Measurements from ENCODE around the gene PAPOLB. TPM values are rescaled to one million over a fixed set of nuclear protein-coding genes. Genes with fewer than 3 reads are reported as not detected.

The PAPOLB gene
- total RNA-seq, 1 experiment from 2014 or later: not detected

DNA sequence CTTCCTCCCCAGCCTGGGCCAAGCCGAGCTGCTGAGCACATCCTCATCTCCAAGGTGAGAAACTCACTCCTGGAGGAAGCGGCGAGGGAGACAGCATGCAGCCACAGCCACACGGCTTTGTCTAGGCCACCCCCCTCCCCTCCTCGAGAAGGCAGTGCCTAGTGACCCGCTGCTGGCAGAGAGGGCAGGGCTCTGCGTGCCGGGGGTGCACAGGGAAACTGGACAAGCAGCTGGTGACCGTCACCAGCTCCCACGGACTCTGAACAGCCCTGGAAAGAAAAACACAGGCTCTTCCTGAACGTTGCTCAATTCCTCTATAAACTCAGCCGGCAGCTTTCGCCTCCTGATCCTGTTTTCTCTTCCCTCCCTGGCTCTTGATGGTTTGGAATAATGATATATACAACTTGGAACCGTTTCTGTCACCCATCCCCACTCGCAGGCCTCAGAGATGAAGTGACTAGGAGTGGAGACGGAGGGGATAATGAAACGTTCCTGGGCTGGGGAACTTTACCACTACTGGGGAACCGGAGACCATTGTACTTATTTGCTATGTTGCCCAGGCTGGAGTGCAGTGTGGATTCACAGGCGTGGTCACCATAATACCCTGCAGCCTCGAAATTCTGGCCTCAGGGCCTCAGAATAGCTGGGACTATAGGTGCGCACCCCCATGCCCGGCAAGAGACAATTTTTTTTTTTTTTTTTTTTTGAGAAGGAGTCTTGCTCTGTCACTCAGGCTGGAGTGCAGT is 19.3 kb downstream of the PAPOLB start:
- no peak for DNase-seq (ENCODE audit: low read depth)

DNA sequence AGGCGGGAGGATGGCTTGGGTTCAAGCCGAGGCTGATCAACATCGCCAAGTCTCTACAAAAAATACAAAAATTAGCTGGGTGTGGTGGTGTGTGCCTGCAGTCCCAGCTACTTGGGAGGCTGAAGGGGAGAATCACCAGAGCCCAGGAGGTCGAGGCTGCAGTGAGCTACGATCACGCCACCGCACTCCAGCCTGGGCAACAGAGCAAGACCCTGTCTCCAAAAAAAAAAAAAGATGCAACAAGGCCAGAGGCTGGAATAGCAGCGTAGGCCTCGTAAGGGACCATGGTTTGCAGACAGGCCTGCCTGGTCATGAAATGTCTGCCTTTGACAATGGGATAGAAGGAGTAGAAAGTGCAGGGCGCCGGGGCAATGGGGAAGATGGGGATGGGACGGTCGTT is 20.0 kb downstream of the PAPOLB start:
- DNase-seq (ENCODE audit: low read depth): no peak

DNA sequence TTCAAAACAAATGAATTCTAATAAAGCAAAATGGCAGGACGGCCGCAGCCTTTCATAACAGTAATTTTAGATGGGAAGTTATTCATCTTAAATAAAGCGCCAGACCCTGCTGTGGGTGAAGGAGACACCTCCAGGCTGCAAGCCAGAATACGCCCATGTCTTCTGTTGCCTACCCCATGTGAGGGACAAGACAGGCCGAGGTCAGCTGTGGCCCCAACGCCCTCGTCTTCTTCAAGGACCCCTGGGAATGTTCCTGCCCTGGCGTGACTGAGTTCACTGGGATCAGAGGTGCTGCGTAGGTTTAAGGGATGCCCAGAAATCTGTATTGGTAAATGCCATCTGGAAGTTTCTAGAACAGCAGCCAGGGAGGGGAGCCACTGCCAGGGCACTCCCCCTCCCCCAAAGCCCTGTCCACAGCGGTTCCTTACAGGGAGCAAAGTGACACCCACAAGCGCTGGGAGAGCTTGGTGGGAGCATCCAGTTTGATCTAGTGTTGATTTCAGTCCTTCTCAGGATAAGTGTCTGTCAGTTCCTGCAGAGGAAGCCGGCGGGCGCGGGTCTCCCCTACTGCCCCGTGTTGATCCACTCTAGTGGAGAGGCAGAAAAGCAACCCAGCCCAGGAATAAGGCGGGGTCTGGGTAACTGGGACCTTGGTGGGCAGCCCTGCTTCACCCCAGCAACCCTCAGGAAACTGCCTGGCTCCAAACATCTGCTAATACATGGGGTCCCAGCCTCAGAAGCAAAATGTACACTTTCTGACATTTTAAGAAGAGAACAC is 20.6 kb downstream of the PAPOLB start:
- no peak for DNase-seq (ENCODE audit: low read depth)

DNA sequence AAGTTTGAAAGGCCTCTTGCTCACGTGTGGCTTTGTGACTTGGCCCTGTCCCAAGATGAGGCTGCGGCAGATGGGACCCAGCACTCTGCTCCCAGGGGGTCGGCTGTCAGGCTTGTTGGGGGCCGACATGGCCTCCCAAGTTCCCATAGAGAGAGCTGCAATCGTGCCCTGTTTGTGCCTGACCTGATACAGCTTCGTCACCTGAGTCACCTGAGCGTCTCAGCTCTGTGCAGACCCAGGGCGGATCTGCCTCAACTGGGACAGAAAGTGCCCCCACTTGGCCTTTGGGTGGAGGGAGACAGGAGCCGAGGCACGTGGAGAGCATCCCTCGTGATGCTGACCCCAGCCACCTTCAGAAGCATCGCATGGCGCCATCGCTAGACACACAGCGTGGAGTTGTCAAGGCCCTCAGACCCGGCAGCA is 21.7 kb downstream of the PAPOLB start:
- DNase-seq (ENCODE audit: low read depth): no peak

DNA sequence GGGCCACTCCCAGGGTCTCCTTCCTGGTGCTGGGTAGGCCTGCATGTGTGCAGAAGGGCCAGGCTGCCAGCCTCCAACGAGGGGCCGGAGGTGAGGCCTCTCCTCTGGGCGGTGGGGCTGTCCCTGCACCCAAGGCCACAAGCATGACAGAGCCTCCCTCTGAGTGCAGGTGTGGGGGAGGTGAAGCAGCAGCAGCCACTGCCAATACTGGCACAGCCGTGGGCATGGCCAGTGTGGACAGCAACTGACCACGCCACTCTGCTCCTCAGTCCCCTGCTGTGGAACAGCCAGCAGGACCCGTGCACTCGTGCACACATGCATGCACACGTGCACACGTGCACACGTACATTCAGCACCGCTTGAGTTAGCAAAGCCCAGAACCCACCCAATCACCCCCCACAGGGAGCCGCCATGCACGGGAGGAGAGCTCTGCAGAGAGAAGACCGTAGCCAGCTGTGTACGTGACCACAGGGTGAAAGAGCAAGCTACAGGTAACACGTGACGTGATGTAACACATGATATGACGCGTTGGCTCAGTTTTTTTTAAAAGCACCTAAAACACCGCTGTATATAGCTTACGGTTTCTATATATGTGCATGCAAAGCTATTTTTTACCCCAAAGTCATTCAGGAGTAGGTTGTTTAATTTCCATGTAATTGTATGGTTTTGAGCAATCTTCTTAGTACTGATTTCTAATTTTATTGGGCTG is 23.1 kb downstream of the PAPOLB start:
- DNase-seq (ENCODE audit: low read depth): no peak

DNA sequence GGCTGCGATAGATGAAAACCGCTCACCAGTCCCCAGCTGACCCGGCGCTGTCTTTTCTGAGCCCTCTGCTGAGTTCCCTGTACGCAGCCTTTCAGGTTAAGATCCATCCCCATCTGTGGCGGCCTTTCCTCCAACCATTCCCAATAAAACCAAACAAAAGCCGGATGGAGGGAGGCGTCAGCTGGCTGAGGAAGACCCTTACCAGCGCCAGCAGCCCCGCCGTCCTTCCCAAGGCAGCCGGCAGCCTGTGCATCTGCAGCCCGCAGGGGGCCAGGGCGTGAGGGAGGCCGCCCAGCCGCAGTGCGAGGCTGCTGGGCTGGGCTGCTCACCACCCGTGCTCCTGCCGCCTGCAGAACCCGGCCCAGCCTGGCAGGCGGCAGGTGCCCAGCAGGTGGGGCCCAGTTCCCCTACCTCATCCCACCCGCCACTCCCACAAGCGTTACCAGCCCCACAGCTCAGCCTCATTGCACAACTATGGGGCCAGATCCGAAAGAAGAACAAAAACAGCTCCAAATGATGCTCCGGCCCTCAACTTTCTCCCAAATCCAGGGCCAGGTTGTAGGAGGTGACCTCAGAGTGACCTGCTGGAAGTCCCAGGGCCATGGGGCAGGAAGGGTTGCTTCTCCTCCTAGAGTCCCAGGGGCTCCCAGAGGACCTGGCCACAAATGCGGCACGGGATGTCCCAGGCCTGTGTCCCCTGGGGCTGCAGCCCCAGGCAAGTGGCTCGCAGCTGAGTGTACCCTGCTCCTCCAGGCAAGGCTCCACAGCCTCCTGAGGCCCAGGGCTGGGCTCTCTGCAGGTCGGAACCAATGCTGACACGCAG is 23.8 kb downstream of the PAPOLB start:
- DNase-seq (ENCODE audit: low read depth): no peak

DNA sequence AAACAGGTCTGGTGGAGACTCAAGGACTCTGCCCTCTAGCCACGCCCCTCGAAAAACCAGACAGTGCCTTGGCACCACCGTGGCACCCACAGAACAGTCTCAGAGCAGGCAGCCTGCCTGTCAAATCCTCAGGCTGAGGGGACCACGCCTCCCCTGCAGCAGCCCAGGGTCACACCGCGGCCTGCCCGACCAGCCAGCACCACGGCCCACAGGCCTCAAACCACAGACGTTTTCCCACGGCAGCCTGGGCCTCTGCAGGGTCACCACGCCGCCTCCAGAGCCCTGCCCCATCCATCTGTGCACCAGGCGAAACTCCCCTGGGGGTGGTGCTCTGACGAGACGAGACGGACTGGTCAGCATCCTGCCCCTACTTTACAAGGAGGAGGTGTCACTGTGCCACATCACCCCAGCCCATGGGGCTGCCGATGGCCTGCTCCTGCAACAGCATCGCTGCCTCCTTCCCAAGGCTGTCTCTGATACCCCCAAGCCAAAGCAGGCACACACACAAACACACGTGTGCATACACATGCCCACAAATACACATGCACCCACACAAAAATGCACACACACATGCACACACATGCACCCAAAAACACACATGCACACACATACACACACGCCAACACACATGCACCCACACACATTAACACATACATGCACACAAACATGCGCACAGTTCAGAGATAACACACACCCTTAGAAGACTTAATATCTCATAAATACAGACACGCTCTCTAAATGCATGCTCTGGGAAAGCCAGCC is 24.6 kb downstream of the PAPOLB start:
- no peak for DNase-seq (ENCODE audit: low read depth)

DNA sequence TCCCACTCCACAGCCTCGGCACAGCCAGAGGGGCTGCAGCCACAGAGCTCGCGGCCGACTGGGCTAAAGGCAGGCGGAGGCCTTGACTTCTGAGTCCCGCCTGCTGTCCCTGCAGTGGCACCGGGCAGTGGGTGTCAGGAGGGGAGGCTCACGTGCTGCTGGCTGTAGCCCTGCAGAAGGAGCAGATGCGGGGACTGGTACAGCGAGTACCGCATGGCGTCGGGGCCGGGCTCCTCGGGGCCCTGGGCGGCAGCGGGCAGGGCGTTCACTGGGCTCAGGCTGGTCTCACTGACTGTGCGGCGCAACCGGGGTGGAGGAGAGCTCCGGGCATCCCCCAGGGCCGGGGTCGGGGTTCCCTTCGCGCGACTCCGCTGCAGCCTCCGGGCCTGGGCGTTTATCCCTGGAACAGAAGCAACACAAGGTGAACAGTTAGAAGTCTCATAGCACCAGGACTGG is 25.6 kb downstream of the PAPOLB start:
- DNase-seq (ENCODE audit: low read depth): no peak

DNA sequence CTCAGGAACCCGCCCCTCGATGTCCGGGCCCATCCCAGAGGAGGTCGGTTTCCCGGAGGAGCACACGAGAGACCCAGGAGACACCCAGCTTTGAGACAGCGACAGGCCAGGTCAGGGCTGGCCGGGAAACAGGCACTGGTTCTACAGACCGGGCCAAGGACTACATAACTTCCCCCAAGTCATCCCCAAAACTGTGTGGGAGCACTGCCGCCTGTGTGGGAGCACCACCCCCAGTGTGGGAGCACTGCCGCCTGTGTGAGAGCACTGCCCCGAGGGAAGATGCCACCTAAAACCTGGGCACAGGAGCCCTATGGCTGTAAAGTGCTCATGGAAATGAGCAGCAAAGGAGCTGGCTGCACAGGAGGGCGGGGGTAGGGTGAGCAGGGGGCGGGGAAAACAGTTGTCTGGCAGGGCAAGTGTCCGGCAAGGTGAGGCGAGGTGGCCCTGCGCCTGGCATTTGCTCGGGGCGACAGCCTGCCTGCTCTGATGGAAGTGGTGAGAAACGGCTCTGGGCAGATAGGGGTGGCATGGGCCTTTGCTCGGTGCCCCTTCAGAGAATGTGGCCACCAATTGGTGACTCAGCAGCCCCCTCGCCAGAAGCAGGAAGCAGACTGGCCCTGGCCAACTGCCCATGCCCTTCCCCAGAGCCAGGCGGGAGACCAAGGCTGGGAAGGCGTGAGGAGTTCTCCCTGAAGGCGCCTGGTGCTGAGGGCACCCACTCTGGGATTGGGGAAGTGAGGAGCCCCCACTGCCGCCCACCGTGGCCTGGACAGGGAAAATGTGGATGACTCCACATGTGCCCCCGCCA is 26.2 kb downstream of the PAPOLB start:
- DNase-seq (ENCODE audit: low read depth): no peak

DNA sequence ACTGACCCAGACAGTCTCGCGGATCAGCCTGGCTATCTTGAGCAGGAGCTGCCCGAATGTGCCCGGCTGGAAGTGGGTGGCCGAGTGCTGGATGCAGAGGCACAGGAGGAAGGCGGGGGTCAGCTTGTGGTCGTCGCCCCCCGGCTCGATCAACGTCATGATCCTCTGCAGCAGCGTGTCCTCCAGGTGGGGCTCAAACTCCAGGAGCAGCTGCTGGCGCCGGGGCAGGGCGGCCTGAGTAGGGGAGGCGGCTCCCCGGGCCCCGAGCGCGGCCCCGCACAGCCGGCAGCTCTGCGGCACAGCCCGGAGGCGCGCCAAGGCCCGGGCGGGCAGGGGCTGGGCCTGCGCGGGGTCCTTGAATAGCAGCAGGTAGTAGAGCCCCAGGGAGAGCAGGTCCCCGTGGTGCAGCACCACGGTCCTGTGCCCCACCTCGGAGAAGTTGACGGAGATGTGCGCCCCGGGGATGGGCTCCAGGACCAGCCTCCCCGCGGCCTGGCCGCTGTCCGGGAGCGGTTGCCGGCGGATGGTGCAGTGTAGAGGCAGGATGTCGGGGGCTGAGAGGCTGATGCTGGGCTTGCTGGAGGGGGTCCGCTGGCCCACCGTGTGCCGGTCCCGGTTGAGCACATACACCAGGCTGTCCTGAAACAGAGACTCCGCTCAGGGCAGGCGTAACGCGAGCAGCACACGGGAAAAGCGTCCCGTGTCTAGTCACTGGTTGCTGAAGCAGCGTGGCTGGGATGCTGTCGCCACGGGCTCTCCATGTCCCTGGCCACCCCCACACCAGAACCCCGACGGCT is 27.0 kb downstream of the PAPOLB start:
- DNase-seq (ENCODE audit: low read depth): no peak

DNA sequence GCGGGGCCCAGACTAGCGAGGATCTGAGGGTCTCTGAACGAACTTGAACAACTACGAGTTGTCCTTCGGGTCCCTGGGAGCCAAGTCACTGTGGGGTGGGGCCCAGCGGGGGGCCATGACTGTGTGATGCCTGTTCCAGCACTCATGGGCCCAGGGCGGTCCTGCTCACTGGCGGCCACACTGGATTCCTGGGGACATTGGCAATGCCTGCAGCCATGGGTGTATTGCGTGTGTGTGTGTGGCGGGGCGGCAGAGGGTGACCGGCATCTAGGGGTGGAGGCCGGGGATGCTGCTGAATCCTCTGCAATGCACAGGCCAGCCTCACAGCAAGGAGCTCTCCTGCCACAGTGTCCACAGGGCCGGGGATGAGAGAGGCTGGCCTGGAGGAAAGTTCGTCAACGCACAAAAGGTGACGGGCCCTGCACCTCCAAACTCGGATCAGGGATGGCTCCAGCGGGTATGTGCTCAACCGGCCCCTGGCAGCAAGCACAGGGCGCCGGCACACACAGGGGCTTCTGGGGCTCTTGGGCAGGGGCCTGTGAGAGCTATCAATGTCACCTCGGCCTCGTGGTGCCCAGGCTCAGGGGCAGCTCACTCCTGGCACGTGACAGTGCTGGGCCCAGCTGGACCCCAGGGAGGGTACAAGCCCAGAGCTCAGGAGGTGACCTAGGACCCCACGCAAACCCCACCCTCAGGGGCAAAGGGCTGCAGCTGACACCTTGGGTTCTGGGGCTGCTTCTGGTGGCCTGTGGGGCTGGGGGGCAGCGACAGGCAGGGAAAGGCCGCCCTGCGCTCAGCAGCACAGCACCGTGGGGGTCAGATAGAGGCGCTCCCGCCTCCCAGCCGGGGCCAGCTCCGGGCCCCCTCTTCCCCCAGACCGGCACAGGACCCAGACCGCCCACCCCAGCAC is 27.9 kb downstream of the PAPOLB start:
- DNase-seq (ENCODE audit: low read depth): no peak

DNA sequence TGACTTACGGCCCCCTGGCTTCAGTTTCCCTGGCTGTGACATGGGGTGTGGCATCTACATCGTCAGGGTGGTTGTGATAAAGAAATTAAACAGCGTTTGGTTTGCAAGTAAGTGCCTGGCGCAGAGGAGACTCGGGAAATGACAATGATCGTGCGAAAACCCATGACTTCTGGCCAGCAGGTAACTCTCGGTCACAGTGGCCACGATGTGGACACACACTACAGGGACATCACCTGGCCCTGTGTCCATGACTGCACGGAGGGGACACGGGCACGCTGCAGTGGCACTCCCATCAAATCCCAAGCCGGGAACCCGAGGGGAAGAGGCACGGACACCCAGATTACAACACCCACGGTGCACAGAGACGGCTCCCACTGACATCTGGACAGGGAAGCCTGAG is 28.7 kb downstream of the PAPOLB start:
- DNase-seq (ENCODE audit: low read depth): no peak

DNA sequence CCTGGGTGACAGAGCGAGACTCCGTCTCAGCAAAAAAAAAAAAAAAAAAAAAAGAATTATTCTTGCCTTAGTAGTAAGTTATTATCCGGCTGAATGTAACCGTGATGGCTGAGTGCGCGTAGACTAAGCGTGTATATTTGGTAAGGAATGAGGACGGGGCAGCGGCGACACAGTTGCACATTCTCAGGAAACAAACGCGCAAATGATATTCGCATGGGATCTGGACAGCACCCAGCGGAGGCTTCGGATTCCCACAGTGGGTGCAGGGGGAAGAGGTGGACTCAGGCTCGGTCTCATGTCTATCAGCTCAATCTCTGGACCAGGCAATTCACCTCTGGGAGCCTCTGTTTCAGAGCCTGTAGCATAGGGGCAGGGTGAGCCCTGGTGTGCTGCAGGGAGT is 29.1 kb downstream of the PAPOLB start:
- DNase-seq (ENCODE audit: low read depth): no peak

DNA sequence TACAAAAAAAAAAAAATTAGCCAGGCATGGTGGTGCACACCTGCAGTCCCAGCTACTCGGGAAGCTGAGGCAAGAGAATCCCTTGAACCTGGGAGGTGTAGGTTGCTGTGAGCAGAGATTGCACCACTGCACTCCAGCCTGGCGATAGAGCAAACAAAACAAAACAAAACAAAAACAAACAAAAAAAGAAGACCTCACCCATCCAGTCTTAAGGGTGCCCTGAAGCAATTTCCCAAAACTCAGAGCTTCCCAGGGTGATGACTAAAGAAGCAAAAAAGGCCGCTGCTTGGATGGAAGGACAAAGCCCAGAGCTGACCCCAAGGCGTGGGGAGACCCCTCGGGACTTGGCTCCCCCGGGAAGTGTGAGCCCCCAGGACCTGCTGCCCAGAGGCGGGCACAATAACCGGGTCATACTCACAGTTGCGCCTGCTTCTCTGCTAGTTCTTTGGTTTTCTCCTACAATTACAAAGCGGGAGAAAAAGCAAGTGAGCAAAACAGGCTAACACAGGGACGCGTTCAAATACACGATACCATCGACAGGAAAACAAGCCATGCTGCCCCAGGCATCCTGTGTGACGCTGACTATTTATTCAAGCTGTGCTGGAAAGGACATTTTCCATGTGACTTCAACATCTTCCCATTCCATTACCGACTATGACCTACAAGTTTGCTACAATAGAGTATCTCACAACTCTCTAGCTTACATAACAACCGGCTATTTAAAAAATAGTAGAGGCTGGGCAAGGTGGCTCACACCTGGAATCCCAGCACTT is 29.9 kb downstream of the PAPOLB start:
- no peak for DNase-seq (ENCODE audit: low read depth)

DNA sequence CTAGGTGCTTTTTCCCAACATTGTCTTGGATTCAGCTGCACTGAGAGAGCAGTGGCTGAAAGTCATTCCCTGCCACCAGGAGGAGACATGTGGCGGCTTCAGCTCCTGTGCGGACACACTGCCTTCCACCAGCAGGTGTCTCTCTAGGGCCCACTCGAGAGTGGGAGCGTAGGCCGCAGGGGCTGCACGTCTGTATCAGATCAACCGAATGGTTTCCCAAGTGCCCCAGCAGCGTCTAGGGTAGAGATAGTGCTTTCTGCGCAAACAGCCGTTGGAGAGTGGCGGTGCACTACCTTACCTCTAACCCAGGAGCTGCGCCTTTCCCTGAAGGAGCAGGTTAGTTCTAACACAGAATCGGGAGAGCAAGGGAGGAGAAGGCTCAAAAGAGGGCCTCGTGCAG is 31.7 kb downstream of the PAPOLB start:
- DNase-seq (ENCODE audit: low read depth): peak; percentile 42

DNA sequence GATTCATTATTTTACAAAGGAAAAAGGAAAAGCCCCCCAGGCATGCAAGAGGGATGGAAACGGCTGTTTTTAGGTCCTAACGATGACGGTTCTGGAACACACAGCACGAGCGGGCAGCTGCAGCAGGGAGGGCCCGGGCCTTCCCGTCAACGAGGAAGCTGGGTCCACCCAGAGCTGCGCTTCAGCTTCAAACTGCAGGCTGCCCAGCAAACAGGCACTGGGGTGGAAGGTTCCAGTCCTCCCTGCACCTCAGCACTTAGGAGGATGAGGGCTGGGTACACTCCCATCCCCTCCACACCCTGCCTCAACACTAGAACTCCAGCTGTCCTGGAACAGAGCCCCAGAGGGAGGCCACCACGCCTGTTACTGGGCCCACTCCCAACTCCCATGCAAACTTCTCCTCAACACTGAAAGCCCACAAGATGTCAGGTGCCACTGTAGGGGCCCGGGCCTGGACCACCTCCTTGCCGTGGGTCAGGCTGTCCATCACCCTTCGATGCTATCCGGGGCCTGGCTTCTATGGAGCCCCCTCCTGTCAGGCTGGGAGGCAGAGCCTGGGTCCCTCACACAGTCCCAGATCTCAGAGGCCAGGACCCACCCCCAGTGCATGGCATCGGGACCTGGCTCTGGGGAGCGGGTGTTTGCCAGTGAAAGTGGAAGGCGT is 33.0 kb downstream of the PAPOLB start:
- DNase-seq (ENCODE audit: low read depth): no peak
